Adrenal gland (tissue), 12 donors: ENCODE measurements around the gene SOHLH1. TPM values are rescaled to one million over a fixed set of nuclear protein-coding genes. Genes with fewer than 3 reads are reported as not detected.

Source experiments
- DNase-seq, 7 donors: peaks; one replicate each; pipeline ENCODE4 v3.0.0-alpha.2; 2019 to 2020
- H3K27ac ChIP-seq, 5 donors: fragments of 200-600 bp; sonication (generic) in 4 of 5; 1 replicate in 3 of 5; 2 replicates in 2 of 5; pipeline versions ENCODE4 v1.5.1 to v1.8.0; 2016 to 2020; ENCODE audit warnings: mild to moderate bottlenecking in 1 of 5
- H3K27me3 ChIP-seq: fragments of 200-600 bp; 2 replicates; pipeline ENCODE4 v1.8.0; 2021
- H3K36me3 ChIP-seq, 2 donors: fragments of 200-600 bp; replicated peaks in 1 of 2; 1 replicate in 1 of 2; 2 replicates in 1 of 2; pipeline versions ENCODE4 v1.5.1 to v1.8.0; 2018 to 2022
- H3K4me1 ChIP-seq, 2 donors: fragments of 200-600 bp; replicated peaks in 1 of 2; 1 replicate in 1 of 2; 2 replicates in 1 of 2; pipeline versions ENCODE4 v1.5.1 to v1.8.0; 2018 to 2021
- H3K4me3 ChIP-seq, 4 donors: fragments of 200-600 bp; sonication (generic) in 3 of 4; one replicate each; pipeline ENCODE4 v1.5.1; 2016 to 2018
- H3K9me3 ChIP-seq, 3 donors: fragments of 200-600 bp; sonication (generic) in 1 of 3; replicated peaks in 1 of 3; 1 replicate in 2 of 3; 2 replicates in 1 of 3; pipeline versions ENCODE4 v1.5.1 to v1.8.0; 2016 to 2021
- CTCF ChIP-seq, 6 experiments: fragments of 450-650 bp in 4 of 6; fragments of 200-600 bp in 2 of 6; sonication (generic) in 1 of 6; IDR thresholded peaks; 1 replicate in 5 of 6; 2 replicates in 1 of 6; pipeline versions ENCODE4 v1.5.1 to v1.8.0; 2016 to 2021; ENCODE audit warnings: antibody characterized with exemption in 6 of 6, mild to moderate bottlenecking in 2 of 6, moderate library complexity in 1 of 6
- POLR2A ChIP-seq, 2 donors: fragments of 450-650 bp; IDR thresholded peaks; one replicate each; pipeline ENCODE4 v1.6.1; 2017; ENCODE audit warnings: antibody characterized with exemption in 2 of 2, mild to moderate bottlenecking in 2 of 2, moderate library complexity in 1 of 2
- WGBS, 4 donors: extraction: QIAGEN DNeasy Blood & Tissue Kit in 2 of 4; methylation state at CpG; one replicate each; pipeline versions ENCODE4 v1.1.5 to v1.1.7; 2013 to 2017; 5-methylcytosine and 5-hydroxymethylcytosine counted together
- intact Hi-C, 2 donors: fragments of 100-400 bp; cut with DNase I; formaldehyde crosslinking; loops; one replicate each; pipeline versions ENCODE4 v1.14.1 to v1.15.0; 2022 to 2023
- polyA plus RNA-seq, 3 donors: library from polyadenylated mRNA; stranded (reverse); fragments of 200-250 nt in 2 of 3; fragments of 350-450 nt in 1 of 3; fragmentation: Illumina TruSeq in 1 of 3; extraction: RNeasy Lipid Tissue Mini Kit (QIAGEN cat#74804) in 1 of 3; gene quantifications; one replicate each; pipeline ENCODE4 v1.2.3, GENCODE V29; 2013 to 2014
- total RNA-seq, 9 donors: library from RNA; depleted of rRNA in 4 of 9; stranded (reverse); fragments of >200 nt in 4 of 9; fragments of 120-200 nt in 1 of 9; fragmentation: NEBNext Ultra II Directional in 1 of 9; extraction: Animal tissue kit (Norgen Biotek cat#: 25700) in 1 of 9; gene quantifications; one replicate each; pipeline versions ENCODE4 v1.1.0 to v1.2.4, GENCODE V29; 2013 to 2023
- donor health status: healthy with polysubstance abuse.
- donor health status: Bipolar disorder and iron deficiency.
- donor health status: DM: yes; HTN: yes; CAD: no.
- donor health status: DM: no; HTN: no; CAD: no.
- donor health status: DM: no; HTN: no; CAD: no.
- donor health status: DM: yes; HTN: yes; CAD: no.

The SOHLH1 gene
- total and polyA plus RNA-seq, 12 donors = not detected

GRCh38 chr9:135705376-135705775 is 6.1 kb upstream of the SOHLH1 start:
- TF ChIP-seq CTCF (IDR thresholded peaks at IDR 0.05) = no peak
- TF ChIP-seq POLR2A (IDR thresholded peaks at IDR 0.05) = no peak
- intact Hi-C loops = loop anchor here in 1 of 2 donors (10.0 kb wide), 1 partner anchor 259 kb away; the partner anchor contains the start of gene UBAC1
- no peak overlapping the region for H3K4me3 ChIP-seq
- DNase-seq = peak in 6 of 7 donors; percentile 45 to 68 (median 53)
- no peaks in the 10 kb centered on the region for H3K36me3 ChIP-seq
- H3K27me3 ChIP-seq = peaks cover 24% of the 10 kb centered on the region
- no peak overlapping the region for H3K27ac ChIP-seq
- no peaks in the 10 kb centered on the region for H3K9me3 ChIP-seq
- peaks cover 0 to 8% of the 10 kb centered on the region in 2 donors for H3K4me1 ChIP-seq
- 36 to 51% (median 43%) methylated on average over 6 to 14 of the region's 14 CpGs for WGBS, 4 donors

DNA sequence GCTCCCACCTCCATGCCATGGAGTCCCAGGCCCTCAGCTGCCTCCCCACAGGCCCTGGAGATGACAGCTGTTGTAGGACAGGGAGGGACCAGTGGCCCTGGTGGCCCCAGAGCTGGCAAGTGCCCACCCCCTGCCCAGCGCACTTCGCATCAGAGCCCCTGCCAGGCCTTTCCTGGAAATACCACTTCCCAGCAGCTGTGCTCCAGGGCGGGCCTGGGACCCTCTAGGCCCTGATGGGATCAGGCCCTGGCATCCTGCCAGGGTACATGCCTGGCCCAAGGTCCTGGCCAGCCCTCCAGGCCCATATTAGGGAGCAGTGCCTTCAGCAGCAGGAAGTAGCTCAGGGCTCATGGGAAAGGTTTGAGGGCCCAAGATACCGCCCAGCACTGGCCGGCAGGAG is 5.2 kb upstream of the SOHLH1 start:
- peaks cover 24% of the 10 kb centered on the region for H3K27me3 ChIP-seq
- peaks cover 0 to 8% of the 10 kb centered on the region in 2 donors for H3K4me1 ChIP-seq
- H3K36me3 ChIP-seq = no peaks in the 10 kb centered on the region
- peak in 1 of 7 donors; percentile 13 for DNase-seq
- no peak overlapping the region for H3K4me3 ChIP-seq
- 60 to 94% (median 74%) methylated on average over 2 to 5 of the region's 5 CpGs; no CpG with 5 or more reads in 1 of the 4 donors for WGBS, 4 donors
- H3K27ac ChIP-seq = no peak overlapping the region
- TF ChIP-seq CTCF (IDR thresholded peaks at IDR 0.05) = no peak
- no peak for TF ChIP-seq POLR2A (IDR thresholded peaks at IDR 0.05)
- no peaks in the 10 kb centered on the region for H3K9me3 ChIP-seq
- intact Hi-C loops = loop anchor here in 1 of 2 donors (5.0 to 10.0 kb wide), 2 partner anchors 260 to 418 kb away; partner anchors contain the start of gene UBAC1

DNA sequence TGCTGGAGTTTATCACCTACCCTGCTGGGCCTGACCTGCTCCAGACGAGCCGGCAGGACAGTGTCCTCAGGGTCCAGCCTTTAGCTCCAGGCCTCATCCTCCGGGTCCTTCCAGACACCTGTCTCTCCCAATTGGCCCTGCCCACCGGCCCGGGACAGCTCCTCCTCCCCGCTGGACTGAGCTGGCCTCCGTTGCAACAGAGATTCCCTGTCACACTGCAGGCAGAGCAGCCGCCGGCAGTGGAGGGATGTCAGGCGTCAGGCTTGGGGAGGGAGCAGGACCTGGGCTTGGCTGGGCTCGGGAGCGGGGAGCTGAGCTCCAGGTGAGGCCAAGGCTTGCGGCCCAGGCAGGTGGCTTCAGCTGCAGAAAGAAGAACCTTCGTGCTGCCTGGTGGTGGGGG is 4.4 kb upstream of the SOHLH1 start:
- H3K9me3 ChIP-seq = no peaks in the 10 kb centered on the region
- H3K27me3 ChIP-seq = peaks cover 24% of the 10 kb centered on the region
- peaks cover 0 to 8% of the 10 kb centered on the region in 2 donors for H3K4me1 ChIP-seq
- no peak for TF ChIP-seq CTCF (IDR thresholded peaks at IDR 0.05)
- no peak for TF ChIP-seq POLR2A (IDR thresholded peaks at IDR 0.05)
- H3K27ac ChIP-seq = no peak overlapping the region
- H3K4me3 ChIP-seq = no peak overlapping the region
- WGBS, 4 donors = 41 to 63% (median 56%) methylated on average over 6 to 14 of the region's 14 CpGs
- H3K36me3 ChIP-seq = no peaks in the 10 kb centered on the region
- no peak for DNase-seq
- intact Hi-C loops = loop anchor here in 1 of 2 donors (5.0 to 10.0 kb wide), 2 partner anchors 261 to 419 kb away; partner anchors contain the start of gene UBAC1

GRCh38 chr9:135701959-135702721 is 2.9 kb upstream of the SOHLH1 start, which contains the start of gene KCNT1:
Gene KCNT1 (plus strand): TSS chr9:135702185. CDS start chr9:135702259, 74 bp downstream.
- DNase-seq = peak; percentile 32 to 68 (median 55)
- H3K27ac ChIP-seq = no peak within 1 kb of the TSS
- WGBS, 4 donors = 5 to 13% (median 10%) methylated on average over 8 to 66 of the region's 66 CpGs
- TF ChIP-seq POLR2A (IDR thresholded peaks at IDR 0.05) (no peak), CTCF (IDR thresholded peaks at IDR 0.05) (peak; percentile 39 to 88 (median 67))
- H3K27me3 ChIP-seq = peaks cover 24% of the 10 kb centered on the region
- no peaks in the 10 kb centered on the region for H3K9me3 ChIP-seq
- intact Hi-C loops = loop anchor here in 1 of 2 donors (5.0 to 10.0 kb wide), 2 partner anchors 263 to 420 kb away; partner anchors contain the start of gene UBAC1
- peaks cover 0 to 8% of the 10 kb centered on the region in 2 donors for H3K4me1 ChIP-seq
- H3K4me3 ChIP-seq = no peak within 1 kb of the TSS
- no peaks in the 10 kb centered on the region for H3K36me3 ChIP-seq
